K562 (cell line): ENCODE results near the gene TXLNB.

ENCODE experiments used
- ATF6 ChIP-seq: sonication (generic); formaldehyde crosslinking; IDR thresholded peaks from 2 replicates; pipeline ENCODE4 v1.4.0; 2020; ENCODE audit warnings: mild to moderate bottlenecking, missing genetic modification reagents
- CHCHD3 ChIP-seq: fragments of 250-450 bp; sonication (Bioruptor Pico); IDR thresholded peaks from 2 replicates; pipeline ENCODE4 v2.1.2; 2022; ENCODE audit warnings: mild to moderate bottlenecking
- CTCF ChIP-seq, 3 experiments: IDR thresholded peaks in 2 of 3; conservative IDR thresholded peaks in 1 of 3; 2 replicates each; pipeline ENCODE4 v1.5.1; 2011 to 2012; ENCODE audit warnings: low read length in 3 of 3, mild to moderate bottlenecking in 3 of 3, control low read depth in 2 of 3, improper control_type of control experiment in 1 of 3, inconsistent platforms in 1 of 3, low read depth in 1 of 3, mixed read lengths in 1 of 3, moderate library complexity in 1 of 3; ENCODE audit not compliant: insufficient read depth in 2 of 3
- EP300 ChIP-seq: IDR thresholded peaks from 2 replicates; pipeline ENCODE4 v1.6.1; 2012; ENCODE audit warnings: low read length, improper control_type of control experiment
- JUND ChIP-seq, 2 experiments: IDR thresholded peaks; 2 replicates in 1 of 2; 3 replicates in 1 of 2; pipeline ENCODE4 v1.6.1; 2011; ENCODE audit warnings: borderline replicate concordance in 2 of 2, low read depth in 2 of 2, low read length in 2 of 2, improper control_type of control experiment in 1 of 2, missing biosample characterization in 1 of 2, missing genetic modification characterization in 1 of 2, missing genetic modification reagents in 1 of 2
- POLR3A ChIP-seq: IDR thresholded peaks from 2 replicates; pipeline ENCODE4 v1.6.1; 2011; ENCODE audit warnings: borderline replicate concordance, mild to moderate bottlenecking, moderate library complexity; ENCODE audit not compliant: insufficient read length, insufficient read depth; ENCODE audit errors: extremely low read depth
- RAD21 ChIP-seq, 2 experiments: fragments of 250-450 bp in 1 of 2; fragments of 450-650 bp in 1 of 2; sonication (Bioruptor Pico) in 1 of 2; formaldehyde crosslinking in 1 of 2; IDR thresholded peaks in 1 of 2; conservative IDR thresholded peaks in 1 of 2; 2 replicates each; pipeline versions ENCODE4 v1.4.0 to v1.8.0; 2020 to 2022; ENCODE audit warnings: mild to moderate bottlenecking in 2 of 2, moderate library complexity in 1 of 2
- REST ChIP-seq, 2 experiments: fragments of 450-650 bp; formaldehyde crosslinking in 1 of 2; IDR thresholded peaks; 2 replicates each; pipeline versions ENCODE4 v1.4.0 to v1.6.1; 2014 to 2020; ENCODE audit warnings: mild to moderate bottlenecking in 2 of 2, borderline replicate concordance in 1 of 2, low read depth in 1 of 2
- RFX5 ChIP-seq: IDR thresholded peaks from 2 replicates; pipeline ENCODE4 v1.6.1; 2011; ENCODE audit warnings: low read depth, mild to moderate bottlenecking, improper control_type of control experiment, low read length
- RNF219 ChIP-seq: fragments of 250-450 bp; sonication (Bioruptor Pico); IDR thresholded peaks from 2 replicates; pipeline ENCODE4 v1.5.0; 2022; ENCODE audit warnings: mild to moderate bottlenecking
- SP1 ChIP-seq: sonication (generic); formaldehyde crosslinking; IDR thresholded peaks from 2 replicates; pipeline ENCODE4 v1.8.1; 2022; ENCODE audit warnings: mild to moderate bottlenecking, missing genetic modification reagents
- U2AF2 ChIP-seq: fragments of 200-400 bp; formaldehyde crosslinking; optimal IDR thresholded peaks from 2 replicates; pipeline ENCODE3; 2017; ENCODE audit warnings: low read depth, mild to moderate bottlenecking, low read length
- YY1 ChIP-seq, 3 experiments: IDR thresholded peaks; 2 replicates each; pipeline ENCODE4 v1.6.1; 2011; ENCODE audit warnings: low read length in 2 of 3, mild to moderate bottlenecking in 2 of 3, moderate library complexity in 2 of 3, borderline replicate concordance in 1 of 3, control low read depth in 1 of 3, low read depth in 1 of 3; ENCODE audit not compliant: insufficient read depth in 3 of 3, insufficient replicate concordance in 2 of 3, control insufficient read depth in 1 of 3, insufficient read length in 1 of 3; ENCODE audit errors: extremely low read depth in 1 of 3
- ZBTB2 ChIP-seq: fragments of 450-650 bp; IDR thresholded peaks from 2 replicates; pipeline ENCODE4 v1.6.1; 2016; ENCODE audit warnings: antibody characterized with exemption

GRCh38 chr6:139336488-139336887 lies 44.7 kb upstream of the TXLNB start:
- no peak for TF ChIP-seq U2AF2
- TF ChIP-seq EP300 = no peak
- no peak for TF ChIP-seq POLR3A
- TF ChIP-seq CTCF (IDR thresholded peaks at IDR 0.05 in 2 of 3, conservative IDR thresholded peaks at IDR 0.05 in 1 of 3; ENCODE audit: insufficient read depth in 2 of 3, low read depth in 1 of 3, low read length in 3 of 3) = no peak
- no peak for TF ChIP-seq RNF219 (CRISPR knock-in tag)
- no peak for TF ChIP-seq SP1
- TF ChIP-seq RFX5 = no peak
- no peak for TF ChIP-seq JUND (IDR thresholded peaks at IDR 0.05; ENCODE audit: borderline replicate concordance, low read depth, low read length)
- TF ChIP-seq JUND (tag; IDR thresholded peaks at IDR 0.05; ENCODE audit: borderline replicate concordance, low read depth, low read length) = no peak
- no peak for TF ChIP-seq ZBTB2
- no peak for TF ChIP-seq RAD21 (CRISPR knock-in tag; conservative IDR thresholded peaks at IDR 0.05 in 1 of 2, IDR thresholded peaks at IDR 0.05 in 1 of 2)
- no peak for TF ChIP-seq REST (IDR thresholded peaks at IDR 0.05; ENCODE audit: borderline replicate concordance)
- no peak for TF ChIP-seq REST (CRISPR knock-in tag; IDR thresholded peaks at IDR 0.05; ENCODE audit: low read depth)
- TF ChIP-seq ATF6 (CRISPR knock-in tag) = no peak
- no peak for TF ChIP-seq YY1 (IDR thresholded peaks at IDR 0.05; ENCODE audit: borderline replicate concordance in 1 of 3, control insufficient read depth in 1 of 3, extremely low read depth in 1 of 3, insufficient read depth in 3 of 3, insufficient read length in 1 of 3, insufficient replicate concordance in 2 of 3, low read depth in 1 of 3, low read length in 2 of 3)
- no peak for TF ChIP-seq CHCHD3
